Trophoblast cell (in vitro differentiated cells and primary cell): ENCODE results near the gene DGKE.

Experiments
- DNase-seq, 2 donors: peaks; one replicate each; pipeline ENCODE4 v3.0.0-alpha.2; 2016
- H2AFZ ChIP-seq: 2 replicates; pipeline ENCODE4 v1.6.1; 2013; ENCODE audit warnings: low read length, moderate library complexity, mild to moderate bottlenecking; ENCODE audit not compliant: insufficient read depth, poor library complexity
- H2AK5ac ChIP-seq: 2 replicates; pipeline ENCODE4 v1.6.1; 2013; ENCODE audit warnings: mild to moderate bottlenecking, low read length
- H2BK120ac ChIP-seq: 2 replicates; pipeline ENCODE4 v1.6.1; 2013; ENCODE audit warnings: low read length, mild to moderate bottlenecking, moderate library complexity; ENCODE audit not compliant: insufficient read depth, poor library complexity
- H2BK12ac ChIP-seq: 2 replicates; pipeline ENCODE4 v1.6.1; 2013; ENCODE audit warnings: mild to moderate bottlenecking, low read length, moderate library complexity
- H2BK5ac ChIP-seq: 2 replicates; pipeline ENCODE4 v1.6.1; 2013; ENCODE audit warnings: low read length, low read depth, moderate library complexity, mild to moderate bottlenecking; ENCODE audit not compliant: poor library complexity
- H3K14ac ChIP-seq: 2 replicates; pipeline ENCODE4 v1.6.1; 2013; ENCODE audit warnings: mild to moderate bottlenecking, low read length
- H3K18ac ChIP-seq: 2 replicates; pipeline ENCODE4 v1.6.1; 2013; ENCODE audit warnings: mild to moderate bottlenecking, low read length
- H3K23ac ChIP-seq: 2 replicates; pipeline ENCODE4 v1.6.1; 2013; ENCODE audit warnings: low read length
- H3K27ac ChIP-seq: 2 replicates; pipeline ENCODE4 v1.5.1; 2013; ENCODE audit warnings: low read depth, mild to moderate bottlenecking, inconsistent platforms, low read length, moderate library complexity
- H3K27me3 ChIP-seq: 2 replicates; pipeline ENCODE4 v1.6.1; 2013; ENCODE audit warnings: inconsistent platforms, mild to moderate bottlenecking, low read length, moderate library complexity; ENCODE audit not compliant: insufficient read depth
- H3K36me3 ChIP-seq, 2 experiments: 1 replicate in 1 of 2; 2 replicates in 1 of 2; pipeline ENCODE4 v1.6.1; 2013; ENCODE audit warnings: low read length in 2 of 2, mild to moderate bottlenecking in 2 of 2, moderate library complexity in 1 of 2; ENCODE audit not compliant: insufficient read depth in 2 of 2, control insufficient read depth in 1 of 2
- H3K4ac ChIP-seq: 2 replicates; pipeline ENCODE4 v1.6.1; 2013; ENCODE audit warnings: low read depth, mild to moderate bottlenecking, low read length, moderate library complexity
- H3K4me1 ChIP-seq, 2 experiments: 1 replicate in 1 of 2; 2 replicates in 1 of 2; pipeline ENCODE4 v1.6.1; 2013; ENCODE audit warnings: low read length in 2 of 2, mild to moderate bottlenecking in 2 of 2, moderate library complexity in 1 of 2; ENCODE audit not compliant: insufficient read depth in 2 of 2, control insufficient read depth in 1 of 2
- H3K4me2 ChIP-seq: 2 replicates; pipeline ENCODE4 v1.6.1; 2013; ENCODE audit warnings: inconsistent platforms, mild to moderate bottlenecking, low read length, moderate library complexity
- H3K4me3 ChIP-seq: 2 replicates; pipeline ENCODE4 v1.5.1; 2013; ENCODE audit warnings: mild to moderate bottlenecking, low read depth, low read length, inconsistent platforms
- H3K79me1 ChIP-seq: one replicate; pipeline ENCODE4 v1.6.1; 2013; ENCODE audit warnings: low read length
- H3K79me2 ChIP-seq: 2 replicates; pipeline ENCODE4 v1.6.1; 2013; ENCODE audit warnings: low read length, mild to moderate bottlenecking; ENCODE audit not compliant: control insufficient read depth, insufficient read depth, poor library complexity
- H3K9ac ChIP-seq: 2 replicates; pipeline ENCODE4 v1.6.1; 2013; ENCODE audit warnings: mild to moderate bottlenecking, low read length
- H3K9me3 ChIP-seq: 2 replicates; pipeline ENCODE4 v1.6.1; 2013; ENCODE audit warnings: low read depth, mild to moderate bottlenecking, control low read depth, inconsistent platforms, low read length; ENCODE audit not compliant: insufficient read depth
- H4K12ac ChIP-seq: 2 replicates; pipeline ENCODE4 v1.6.1; 2013; ENCODE audit warnings: low read depth, mild to moderate bottlenecking, low read length, moderate library complexity
- H4K8ac ChIP-seq: 2 replicates; pipeline ENCODE4 v1.6.1; 2013; ENCODE audit warnings: low read depth, mild to moderate bottlenecking, low read length, moderate library complexity
- H4K91ac ChIP-seq: one replicate; pipeline ENCODE4 v1.6.1; 2013; ENCODE audit warnings: low read depth, mild to moderate bottlenecking, low read length, moderate library complexity
- WGBS: extraction: QIAGEN DNeasy Blood & Tissue Kit; methylation state at CpG from one replicate; pipeline ENCODE4 v1.1.7; 2013; ENCODE audit warnings: missing lambda C conversion rate; ENCODE audit not compliant: insufficient read length, insufficient coverage; ENCODE audit errors: extremely low coverage; 5-methylcytosine and 5-hydroxymethylcytosine counted together

DGKE gene

GRCh38 chr17:56909742-56910508 is 76.0 kb downstream of the DGKE start:
- WGBS = no CpG with 5 or more reads among the region's 6 CpGs
- H3K36me3 ChIP-seq = peaks cover 0 to 5% of the 10 kb centered on the region in 2 experiments
- peaks cover 8% of the 10 kb centered on the region for H3K79me2 ChIP-seq
- H2BK12ac ChIP-seq = no peak overlapping the region
- H2AK5ac ChIP-seq = no peak overlapping the region
- no peak overlapping the region for H3K4me2 ChIP-seq
- no peak overlapping the region for H2BK5ac ChIP-seq
- no peak overlapping the region for H3K4ac ChIP-seq
- no peak overlapping the region for H3K14ac ChIP-seq
- no peak overlapping the region for H2AFZ ChIP-seq
- H3K4me1 ChIP-seq = peaks cover 7 to 12% of the 10 kb centered on the region in 2 experiments
- H3K27ac ChIP-seq = no peak overlapping the region
- peaks cover 9% of the 10 kb centered on the region for H3K79me1 ChIP-seq
- no peak overlapping the region for H4K91ac ChIP-seq
- no peak overlapping the region for H4K8ac ChIP-seq
- H3K4me3 ChIP-seq = no peak overlapping the region
- H4K12ac ChIP-seq = no peak overlapping the region
- DNase-seq = no peak
- H3K9ac ChIP-seq = no peak overlapping the region
- no peaks in the 10 kb centered on the region for H3K9me3 ChIP-seq
- H2BK120ac ChIP-seq = no peak overlapping the region
- H3K18ac ChIP-seq = no peak overlapping the region
- H3K27me3 ChIP-seq = no peaks in the 10 kb centered on the region
- H3K23ac ChIP-seq = no peak overlapping the region

- WGBS = no CpG with 5 or more reads among the region's 7 CpGs
- Histone ChIP-seq H3K36me3 (peaks cover 0 to 5% of the 10 kb centered on the region in 2 experiments), H2BK5ac (no peak overlapping the region), H4K12ac (no peak overlapping the region), H3K79me2 (peaks cover 8% of the 10 kb centered on the region), H3K79me1 (peaks cover 9% of the 10 kb centered on the region), H3K9ac (no peak overlapping the region), H3K18ac (no peak overlapping the region), H3K27me3 (no peaks in the 10 kb centered on the region), H3K4ac (no peak overlapping the region), H2AK5ac (no peak overlapping the region), H2BK120ac (no peak overlapping the region), H2BK12ac (no peak overlapping the region), H2AFZ (no peak overlapping the region), H4K91ac (no peak overlapping the region), H3K9me3 (no peaks in the 10 kb centered on the region), H4K8ac (no peak overlapping the region), H3K27ac (no peak overlapping the region), H3K14ac (no peak overlapping the region), H3K4me2 (no peak overlapping the region), H3K4me3 (no peak overlapping the region), H3K23ac (no peak overlapping the region), H3K4me1 (peaks cover 7 to 14% of the 10 kb centered on the region in 2 experiments)
- DNase-seq = no peak
Measured at GRCh38 chr17:56910509-56911235, 76.7 kb downstream of the DGKE start.

GRCh38 chr17:56912105-56912999 is 78.4 kb downstream of the DGKE start:
- peaks cover 8% of the 10 kb centered on the region for H3K79me2 ChIP-seq
- no peak overlapping the region for H3K4me3 ChIP-seq
- H3K14ac ChIP-seq = no peak overlapping the region
- no peaks in the 10 kb centered on the region for H3K27me3 ChIP-seq
- DNase-seq = peak in 1 of 2 donors; percentile 39
- H3K4ac ChIP-seq = no peak overlapping the region
- H3K4me2 ChIP-seq = peak overlapping the region; percentile 29
- H3K18ac ChIP-seq = no peak overlapping the region
- peaks cover 0 to 3% of the 10 kb centered on the region in 2 experiments for H3K36me3 ChIP-seq
- H3K4me1 ChIP-seq = peaks cover 7 to 17% of the 10 kb centered on the region in 2 experiments
- H2BK12ac ChIP-seq = no peak overlapping the region
- no peak overlapping the region for H3K9ac ChIP-seq
- no peak overlapping the region for H2AFZ ChIP-seq
- H3K9me3 ChIP-seq = no peaks in the 10 kb centered on the region
- H3K79me1 ChIP-seq = peaks cover 9% of the 10 kb centered on the region
- no peak overlapping the region for H2BK120ac ChIP-seq
- no CpG with 5 or more reads among the region's 21 CpGs for WGBS
- no peak overlapping the region for H4K8ac ChIP-seq
- no peak overlapping the region for H4K91ac ChIP-seq
- no peak overlapping the region for H3K27ac ChIP-seq
- H2BK5ac ChIP-seq = no peak overlapping the region
- no peak overlapping the region for H3K23ac ChIP-seq
- no peak overlapping the region for H4K12ac ChIP-seq
- no peak overlapping the region for H2AK5ac ChIP-seq

- Histone ChIP-seq H3K14ac (no peak overlapping the region), H3K4me1 (peaks cover 7 to 17% of the 10 kb centered on the region in 2 experiments), H2BK120ac (no peak overlapping the region), H2BK5ac (no peak overlapping the region), H3K23ac (no peak overlapping the region), H3K4me3 (no peak overlapping the region), H3K79me1 (peaks cover 9% of the 10 kb centered on the region), H3K18ac (no peak overlapping the region), H3K9me3 (no peaks in the 10 kb centered on the region), H4K12ac (no peak overlapping the region), H3K27me3 (no peaks in the 10 kb centered on the region), H4K8ac (no peak overlapping the region), H3K9ac (no peak overlapping the region), H4K91ac (no peak overlapping the region), H3K4me2 (peak overlapping the region; percentile 83), H2AFZ (no peak overlapping the region), H3K36me3 (peaks cover 0 to 3% of the 10 kb centered on the region in 2 experiments), H2BK12ac (no peak overlapping the region), H3K27ac (no peak overlapping the region), H3K4ac (no peak overlapping the region), H3K79me2 (peaks cover 8% of the 10 kb centered on the region), H2AK5ac (no peak overlapping the region)
- WGBS = no CpG with 5 or more reads among the region's 7 CpGs
- no peak for DNase-seq
Measured at GRCh38 chr17:56913000-56913311, 79.0 kb downstream of the DGKE start.
